HepG2 (cell line): ENCODE data around the gene KLHL33. TPM values are rescaled to one million over a fixed set of nuclear protein-coding genes. Genes with fewer than 3 reads are reported as not detected.

Experiments used
- ATAC-seq: fragments of 200-7000 bp; cut with Tn5 transposase; 3 replicates; pipeline ENCODE4 v1.9.1; 2020; ENCODE audit warnings: mild to moderate bottlenecking, moderate library complexity
- BruUV-seq: library from RNA; stranded (reverse); fragments of 400-500 nt; replicated peaks from 2 replicates; lab custom pipeline; 2021; lab: Mats Ljungman, UMichigan
- CTCF ChIA-PET: fragments of 300-600 bp; formaldehyde crosslinking; extraction: SDS; loops from one replicate; lab custom pipeline; 2021; ENCODE audit warnings: low total read pairs, inconsistent platforms, low intra/inter-chr PET ratio; lab: Yijun Ruan, JAX
- POLR2A ChIA-PET: fragments of 350-600 bp; sonication (Branson Sonifier 250); formaldehyde crosslinking; loops from one replicate; lab custom pipeline; 2020; ENCODE audit warnings: antibody characterized with exemption, inconsistent platforms; lab: Yijun Ruan, JAX
- DNase-seq: peaks from one replicate; pipeline ENCODE4 v3.0.0-alpha.2; 2015; ENCODE audit warnings: low spot score
- FAIRE-seq: peaks from 3 replicates; lab custom pipeline; 2011; peaks lifted over from hg19 to GRCh38; lab: Jason Lieb, UNC
- H2AFZ ChIP-seq: one replicate; pipeline ENCODE4 v1.6.1; 2011; ENCODE audit warnings: low read length, inconsistent platforms
- H3K27ac ChIP-seq: fragments of 300-600 bp; 3 replicates; pipeline ENCODE4 v1.8.0; 2011; ENCODE audit warnings: mixed run types, mild to moderate bottlenecking, mixed read lengths, low read length, inconsistent platforms; ENCODE audit not compliant: insufficient read depth; ENCODE audit errors: extremely low read length
- H3K27me3 ChIP-seq, 2 experiments: fragments of 200-600 bp in 1 of 2; 2 replicates in 1 of 2; 3 replicates in 1 of 2; pipeline versions ENCODE4 v1.6.0 to v1.8.0; 2011; ENCODE audit warnings: low read length in 2 of 2, mild to moderate bottlenecking in 2 of 2, moderate library complexity in 2 of 2, inconsistent platforms in 1 of 2; ENCODE audit not compliant: insufficient read depth in 2 of 2, control insufficient read depth in 1 of 2
- H3K36me3 ChIP-seq, 2 experiments: fragments of 200-600 bp in 1 of 2; replicated peaks in 1 of 2; 2 replicates in 1 of 2; 3 replicates in 1 of 2; pipeline versions ENCODE4 v1.5.1 to v1.8.0; 2011; ENCODE audit warnings: low read length in 2 of 2, inconsistent platforms in 1 of 2; ENCODE audit not compliant: insufficient read depth in 2 of 2, control insufficient read depth in 1 of 2
- H3K4me1 ChIP-seq: 2 replicates; pipeline ENCODE4 v1.5.1; 2012; ENCODE audit warnings: low read length, inconsistent platforms; ENCODE audit not compliant: insufficient read depth
- H3K4me2 ChIP-seq: 2 replicates; pipeline ENCODE4 v1.6.0; 2011; ENCODE audit warnings: low read depth, low read length, inconsistent platforms
- H3K4me3 ChIP-seq, 3 experiments: fragments of 200-600 bp in 1 of 3; sonication (generic), shearing (Covaris generic) in 1 of 3; replicated peaks in 1 of 3; 2 replicates each; pipeline ENCODE4 v1.5.1; 2011 to 2016; ENCODE audit warnings: low read length in 3 of 3, inconsistent platforms in 2 of 3, low read depth in 2 of 3, mild to moderate bottlenecking in 2 of 3, control low read depth in 1 of 3, mixed read lengths in 1 of 3; ENCODE audit not compliant: insufficient read depth in 1 of 3
- H3K79me2 ChIP-seq: one replicate; pipeline ENCODE4 v1.6.1; 2011; ENCODE audit warnings: low read length, inconsistent platforms; ENCODE audit not compliant: insufficient read depth
- H3K9ac ChIP-seq: 2 replicates; pipeline ENCODE4 v1.6.0; 2011; ENCODE audit warnings: mild to moderate bottlenecking, low read depth, low read length, inconsistent platforms; ENCODE audit not compliant: insufficient read depth
- H3K9me3 ChIP-seq: 2 replicates; pipeline ENCODE4 v1.5.1; 2012; ENCODE audit warnings: mild to moderate bottlenecking, low read length
- H4K20me1 ChIP-seq: 2 replicates; pipeline ENCODE4 v1.6.0; 2011; ENCODE audit warnings: inconsistent platforms, mild to moderate bottlenecking, low read length, moderate library complexity; ENCODE audit not compliant: insufficient read depth
- FOSL2 ChIP-seq: sonication (generic); formaldehyde crosslinking; IDR thresholded peaks from 2 replicates; pipeline ENCODE4 v1.4.0; 2020; ENCODE audit warnings: missing genetic modification reagents
- FOXA3 ChIP-seq: IDR thresholded peaks from 2 replicates; pipeline ENCODE4 v1.6.1; 2016; ENCODE audit warnings: missing genetic modification reagents, missing compliant biosample characterization
- HMGXB3 ChIP-seq: sonication (generic); formaldehyde crosslinking; IDR thresholded peaks from 2 replicates; pipeline ENCODE4 v1.4.0; 2020; ENCODE audit warnings: missing genetic modification reagents, borderline replicate concordance
- MED1 ChIP-seq: sonication (generic); formaldehyde crosslinking; IDR thresholded peaks from 2 replicates; pipeline ENCODE4 v1.4.0; 2020; ENCODE audit warnings: missing genetic modification reagents
- MEF2D ChIP-seq: sonication (generic); formaldehyde crosslinking; IDR thresholded peaks from 2 replicates; pipeline ENCODE4 v1.5.1; 2020; ENCODE audit warnings: mild to moderate bottlenecking, missing genetic modification reagents
- SP1 ChIP-seq, 2 experiments: fragments of 450-650 bp in 1 of 2; sonication (generic) in 1 of 2; formaldehyde crosslinking in 1 of 2; IDR thresholded peaks; 2 replicates each; pipeline versions ENCODE4 v1.4.0 to v1.6.1; 2016 to 2020; ENCODE audit warnings: missing genetic modification reagents in 1 of 2
- TBX2 ChIP-seq: sonication (generic); formaldehyde crosslinking; IDR thresholded peaks from 2 replicates; pipeline ENCODE4 v1.5.0; 2020; ENCODE audit warnings: missing genetic modification reagents, mild to moderate bottlenecking, borderline replicate concordance
- ZBTB20 ChIP-seq: sonication (generic); formaldehyde crosslinking; IDR thresholded peaks from 2 replicates; pipeline ENCODE4 v1.8.1; 2023; ENCODE audit warnings: missing genetic modification reagents, low read depth, mild to moderate bottlenecking, borderline replicate concordance
- ZKSCAN1 ChIP-seq: fragments of 150-350 bp; IDR thresholded peaks from 2 replicates; pipeline ENCODE4 v1.6.1; 2014; ENCODE audit warnings: low read length
- ZMYM3 ChIP-seq: sonication (generic); formaldehyde crosslinking; IDR thresholded peaks from 2 replicates; pipeline ENCODE4 v1.5.1; 2020; ENCODE audit warnings: mild to moderate bottlenecking, missing genetic modification reagents
- ZNF292 ChIP-seq: sonication (generic); formaldehyde crosslinking; IDR thresholded peaks from 2 replicates; pipeline ENCODE4 v1.8.1; 2022; ENCODE audit warnings: mild to moderate bottlenecking, low read depth, missing genetic modification reagents, borderline replicate concordance
- ZNF350 ChIP-seq: sonication (generic); formaldehyde crosslinking; IDR thresholded peaks from 2 replicates; pipeline ENCODE4 v1.4.0; 2020; ENCODE audit warnings: mild to moderate bottlenecking, low read depth, missing genetic modification reagents, borderline replicate concordance
- ZNF512B ChIP-seq: sonication (generic); formaldehyde crosslinking; IDR thresholded peaks from 2 replicates; pipeline ENCODE4 v1.5.1; 2020; ENCODE audit warnings: missing genetic modification reagents, mild to moderate bottlenecking, borderline replicate concordance
- ZNF724P ChIP-seq: sonication (generic); formaldehyde crosslinking; IDR thresholded peaks from 2 replicates; pipeline ENCODE4 v1.8.0; 2022; ENCODE audit warnings: missing genetic modification reagents, borderline replicate concordance
- WGBS: methylation state at CpG from one replicate; pipeline ENCODE4 v1.1.6; 2017; ENCODE audit warnings: low lambda C conversion rate; 5-methylcytosine and 5-hydroxymethylcytosine counted together
- in situ Hi-C: cut with HindIII; loops from 2 replicates; pipeline ENCODE4 v1.10.0; 2017; ENCODE audit warnings: low pct_unique_long_range_greater_than_20kb; ENCODE audit not compliant: extremely low pct_ligation_motif_present
- intact Hi-C: fragments of 100-400 bp; cut with micrococcal nuclease; formaldehyde crosslinking; loops from one replicate; pipeline ENCODE4 v1.10.0; 2022; ENCODE audit not compliant: unreplicated experiment
- polyA plus RNA-seq, 8 experiments: library from polyadenylated mRNA; depleted of rRNA in 3 of 8; stranded (reverse) in 7 of 8; unstranded in 1 of 8; fragments of >200 nt; fragmentation: Illumina TruSeq in 4 of 8; extraction: Trizol in 4 of 8; gene quantifications; 2 replicates each; pipeline versions ENCODE4 v1.2.1 to v1.2.3, GENCODE V29; 2011 to 2016; ENCODE audit warnings: low read depth in 4 of 8, missing spikeins in 1 of 8, mixed read lengths in 1 of 8; ENCODE audit not compliant: insufficient read depth in 1 of 8
- total RNA-seq, 5 experiments: library from RNA; depleted of rRNA; stranded (reverse); fragments of >200 nt; fragmentation: Illumina TruSeq; extraction: Trizol; gene quantifications; 2 replicates each; pipeline ENCODE4 v1.2.3, GENCODE V29; 2016; ENCODE audit warnings: low read depth in 1 of 5

Gene KLHL33
- total and polyA plus RNA-seq, 2 of the 13 experiments (the other 11 are each of a cell fraction or from before 2014, with no cell fraction given), result not detected

GRCh38 chr14:20427231-20428009, 8.5 kb downstream of the KLHL33 start:
- Histone ChIP-seq H3K27ac (peak overlapping the region; percentile 4), H3K36me3 (no peaks in the 10 kb centered on the region), H4K20me1 (no peaks in the 10 kb centered on the region), H3K9ac (peak overlapping the region; percentile 39; the same call in 1 of the 2 replicates), H3K4me1 (peaks cover 52% of the 10 kb centered on the region), H2AFZ (peak overlapping the region; percentile 33), H3K4me2 (peak overlapping the region; percentile 64), H3K27me3 (no peaks in the 10 kb centered on the region), H3K79me2 (no peaks in the 10 kb centered on the region), H3K4me3 (peak overlapping the region; percentile 16 to 50 (median 17); a peak in 4 of 6 replicates), H3K9me3 (no peaks in the 10 kb centered on the region)
- intact Hi-C loops (no loop called here), in situ Hi-C loops (no loop called here)
- FAIRE-seq (peak; percentile 60), ATAC-seq (peak; percentile 76), DNase-seq (peak; percentile 68)
- 2% methylated on average over 5 of the region's 5 CpGs for WGBS
- BruUV-seq, result no TSS peak
- POLR2A ChIA-PET, result interaction anchor here (1.0 to 4.0 kb wide), 5 partner anchors 9 to 34 kb away, joined by 3 to 37 read pairs (median 6); partner anchors contain the start of genes APEX1, OSGEP, PIP4P1 and TEP1
- CTCF ChIA-PET, result no interaction called here
- TF ChIP-seq FOXA3 (CRISPR knock-in tag) (0 out of 2 replicates have a peak, but pooled peaks have one; percentile 18), MED1 (peak; percentile 23; the same call in 1 of the 2 replicates), ZNF512B (CRISPR knock-in tag) (no peak), ZBTB20 (CRISPR knock-in tag) (0 out of 2 replicates have a peak, but pooled peaks have one; percentile 31), TBX2 (CRISPR knock-in tag) (peak; percentile 16; the same call in 1 of the 2 replicates), MEF2D (CRISPR knock-in tag) (0 out of 2 replicates have a peak, but pooled peaks have one; percentile 42), SP1 (IDR thresholded peaks at IDR 0.05) (no peak), SP1 (CRISPR knock-in tag; IDR thresholded peaks at IDR 0.05) (0 out of 2 replicates have a peak, but pooled peaks have one; percentile 12), FOSL2 (CRISPR knock-in tag) (peak; percentile 90), ZKSCAN1 (0 out of 2 replicates have a peak, but pooled peaks have one; percentile 39), ZNF350 (CRISPR knock-in tag) (no peak), HMGXB3 (CRISPR knock-in tag) (peak; percentile 29; the same call in 1 of the 2 replicates), ZMYM3 (CRISPR knock-in tag) (peak; percentile 90), ZNF292 (0 out of 2 replicates have a peak, but pooled peaks have one; percentile 46), ZNF724P (CRISPR knock-in tag) (no peak)
